Caco-2 (cell line): Measurements from ENCODE around the gene SCAPER. TPM values are rescaled to one million over a fixed set of nuclear protein-coding genes. Genes with fewer than 3 reads are reported as not detected.
"Not testable (repeated sequence)": the region's sequence is repeated elsewhere in the genome, so short reads cannot be mapped to it uniquely, and the experiment has no call there.

ENCODE experiments used
- BruUV-seq: library from RNA; stranded (reverse); fragments of 400-500 nt; replicated peaks from 2 replicates; lab custom pipeline; 2021; lab: Mats Ljungman, UMichigan
- CTCF ChIA-PET: fragments of 300-600 bp; sonication (Branson Sonifier 250); formaldehyde crosslinking; loops from one replicate; lab custom pipeline; 2022; ENCODE audit warnings: antibody characterized with exemption; lab: Charles Lee
- POLR2A ChIA-PET: fragments of 300-600 bp; sonication (Branson Sonifier 250); formaldehyde crosslinking; loops from one replicate; lab custom pipeline; 2022; ENCODE audit warnings: antibody characterized with exemption; lab: Charles Lee
- DNase-seq, 2 experiments: peaks; one replicate each; pipeline versions ENCODE4 v3.0.0 to v3.0.0-alpha.2; 2020 to 2022
- H3K27me3 ChIP-seq: replicated peaks from 2 replicates; pipeline ENCODE4 v1.6.0; 2011; ENCODE audit warnings: low read length; ENCODE audit not compliant: control insufficient read depth, insufficient read depth
- H3K36me3 ChIP-seq: 2 replicates; pipeline ENCODE4 v1.5.1; 2011; ENCODE audit warnings: low read length; ENCODE audit not compliant: control insufficient read depth, insufficient read depth
- H3K4me1 ChIP-seq: fragments of 250-450 bp; sonication (Bioruptor Pico); 2 replicates; pipeline ENCODE4 v1.5.1; 2020; ENCODE audit warnings: mild to moderate bottlenecking
- H3K4me3 ChIP-seq: 2 replicates; pipeline ENCODE4 v1.5.1; 2011; ENCODE audit warnings: low read depth, mild to moderate bottlenecking, control low read depth, low read length
- H3K9me3 ChIP-seq: fragments of 250-450 bp; sonication (Bioruptor Pico); 2 replicates; pipeline ENCODE4 v1.5.1; 2020; ENCODE audit warnings: mild to moderate bottlenecking, moderate library complexity
- H3K27ac Mint-ChIP-seq: one replicate; pipeline ENCODE4 v1.8.0; 2022; ENCODE audit warnings: mixed read lengths; ENCODE audit not compliant: unreplicated experiment
- H3K27me3 Mint-ChIP-seq: one replicate; pipeline ENCODE4 v1.8.0; 2022; ENCODE audit warnings: mixed read lengths; ENCODE audit not compliant: insufficient read depth, unreplicated experiment
- H3K36me3 Mint-ChIP-seq: one replicate; pipeline ENCODE4 v1.8.0; 2022; ENCODE audit warnings: mild to moderate bottlenecking, mixed read lengths; ENCODE audit not compliant: insufficient read depth, unreplicated experiment
- H3K4me1 Mint-ChIP-seq: one replicate; pipeline ENCODE4 v1.8.0; 2022; ENCODE audit warnings: low read depth, mixed read lengths; ENCODE audit not compliant: unreplicated experiment
- H3K4me3 Mint-ChIP-seq: one replicate; pipeline ENCODE4 v1.8.0; 2022; ENCODE audit warnings: mild to moderate bottlenecking, moderate library complexity, mixed read lengths; ENCODE audit not compliant: unreplicated experiment
- H3K9me3 Mint-ChIP-seq: one replicate; pipeline ENCODE4 v1.8.0; 2022; ENCODE audit warnings: mixed read lengths; ENCODE audit not compliant: unreplicated experiment
- intact Hi-C: fragments of 100-400 bp; cut with micrococcal nuclease; formaldehyde crosslinking; loops from one replicate; pipeline ENCODE4 v1.10.0; 2022; ENCODE audit not compliant: unreplicated experiment
- total RNA-seq: library from RNA; stranded (reverse); gene quantifications from 2 replicates; pipeline ENCODE4 v1.2.3, GENCODE V29; 2022
- TF ChIP-seq, protein P1 (sequence below), 2 experiments: fragments of 200-600 bp in 1 of 2; IDR thresholded peaks; 1 replicate in 1 of 2; 2 replicates in 1 of 2; pipeline versions ENCODE4 v1.5.1 to v1.8.0; 2011 to 2022; ENCODE audit warnings: antibody characterized with exemption in 1 of 2, control low read depth in 1 of 2, inconsistent platforms in 1 of 2, low read depth in 1 of 2, low read length in 1 of 2, mild to moderate bottlenecking in 1 of 2, moderate library complexity in 1 of 2; ENCODE audit not compliant: insufficient read depth in 1 of 2, severe bottlenecking in 1 of 2, unreplicated experiment in 1 of 2

Gene SCAPER
- total RNA-seq, 1 experiment from 2014 or later: 24.6 TPM

DNA sequence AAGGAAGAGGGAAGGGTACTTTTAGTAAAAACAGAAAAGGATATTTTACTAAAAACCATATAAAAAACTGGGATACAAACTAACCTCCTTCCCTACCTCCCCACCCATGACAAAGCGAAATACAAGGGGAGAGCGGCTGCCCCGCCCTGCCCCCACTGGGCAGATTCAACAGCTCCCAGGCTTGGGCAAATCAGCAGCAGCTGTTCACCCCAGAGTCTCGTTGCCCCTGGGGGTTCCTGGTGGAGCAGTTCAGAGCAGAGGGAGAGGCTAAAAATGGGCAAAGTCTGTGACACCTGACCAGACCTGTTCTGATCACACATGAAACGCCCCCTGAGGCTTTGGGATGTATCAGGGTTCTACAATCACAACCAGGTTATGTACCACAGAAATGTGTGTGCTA is 591.4 kb downstream of the SCAPER start:
- Mint-ChIP-seq H3K27me3 (no peaks in the 10 kb centered on the region), H3K4me1 (peaks cover 17% of the 10 kb centered on the region), H3K27ac (peak overlapping the region; percentile 40), H3K4me3 (no peak overlapping the region), H3K36me3 (peaks cover 17% of the 10 kb centered on the region), H3K9me3 (no peaks in the 10 kb centered on the region)
- no peaks in the 10 kb centered on the region for H3K27me3 ChIP-seq
- POLR2A ChIA-PET: interaction anchor here (1.3 kb wide), 1 partner anchor 32 kb away, joined by 4 read pairs; no protein-coding TSS in a partner anchor
- CTCF ChIA-PET: interaction anchor here (1.4 kb wide), 1 partner anchor 16 kb away, joined by 7 read pairs; no protein-coding TSS in a partner anchor
- no peaks in the 10 kb centered on the region for H3K36me3 ChIP-seq
- DNase-seq: peak in 1 of 2 experiments; percentile 41
- intact Hi-C loops: no loop called here
- peaks cover 37% of the 10 kb centered on the region for H3K4me1 ChIP-seq
- H3K4me3 ChIP-seq: no peak overlapping the region
- TF ChIP-seq, protein P1, sequence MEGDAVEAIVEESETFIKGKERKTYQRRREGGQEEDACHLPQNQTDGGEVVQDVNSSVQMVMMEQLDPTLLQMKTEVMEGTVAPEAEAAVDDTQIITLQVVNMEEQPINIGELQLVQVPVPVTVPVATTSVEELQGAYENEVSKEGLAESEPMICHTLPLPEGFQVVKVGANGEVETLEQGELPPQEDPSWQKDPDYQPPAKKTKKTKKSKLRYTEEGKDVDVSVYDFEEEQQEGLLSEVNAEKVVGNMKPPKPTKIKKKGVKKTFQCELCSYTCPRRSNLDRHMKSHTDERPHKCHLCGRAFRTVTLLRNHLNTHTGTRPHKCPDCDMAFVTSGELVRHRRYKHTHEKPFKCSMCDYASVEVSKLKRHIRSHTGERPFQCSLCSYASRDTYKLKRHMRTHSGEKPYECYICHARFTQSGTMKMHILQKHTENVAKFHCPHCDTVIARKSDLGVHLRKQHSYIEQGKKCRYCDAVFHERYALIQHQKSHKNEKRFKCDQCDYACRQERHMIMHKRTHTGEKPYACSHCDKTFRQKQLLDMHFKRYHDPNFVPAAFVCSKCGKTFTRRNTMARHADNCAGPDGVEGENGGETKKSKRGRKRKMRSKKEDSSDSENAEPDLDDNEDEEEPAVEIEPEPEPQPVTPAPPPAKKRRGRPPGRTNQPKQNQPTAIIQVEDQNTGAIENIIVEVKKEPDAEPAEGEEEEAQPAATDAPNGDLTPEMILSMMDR (IDR thresholded peaks at IDR 0.05; ENCODE audit: insufficient read depth in 1 of 2, low read depth in 1 of 2, low read length in 1 of 2, severe bottlenecking in 1 of 2, unreplicated experiment in 1 of 2): no peak
- no peaks in the 10 kb centered on the region for H3K9me3 ChIP-seq
- no TSS peak for BruUV-seq

DNA sequence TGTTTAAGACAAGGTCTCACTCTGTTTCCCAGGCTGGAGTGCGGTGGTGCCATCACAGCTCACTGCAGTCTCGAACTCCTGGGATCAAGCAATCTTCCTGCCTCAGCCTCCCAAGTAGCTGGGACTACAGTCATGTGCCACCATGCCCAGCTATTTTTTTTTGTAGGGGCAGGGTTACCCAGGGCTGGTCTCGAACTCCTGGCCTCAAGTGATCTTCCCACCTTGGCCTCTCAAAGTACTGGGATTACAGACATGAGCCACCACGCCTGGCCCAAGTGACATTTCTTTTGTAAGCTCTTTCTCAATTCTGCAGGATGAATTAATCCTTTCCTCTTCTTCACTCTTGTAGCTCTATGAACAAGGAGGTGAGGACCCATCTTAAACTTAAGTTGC is 592.0 kb downstream of the SCAPER start:
- peaks cover 22% of the 10 kb centered on the region for H3K36me3 Mint-ChIP-seq
- ChIA-PET CTCF (interaction anchor here (0.8 to 1.4 kb wide), 2 partner anchors 17 to 23 kb away, joined by 4 to 7 read pairs; partner anchors contain the start of gene ISL2), POLR2A (interaction anchor here (1.3 kb wide), 1 partner anchor 32 kb away, joined by 4 read pairs; no protein-coding TSS in a partner anchor)
- H3K27me3 Mint-ChIP-seq, H3K9me3 ChIP-seq, intact Hi-C loops, H3K9me3 Mint-ChIP-seq, DNase-seq, H3K4me3 ChIP-seq, H3K36me3 ChIP-seq, H3K27me3 ChIP-seq, BruUV-seq: not testable (repeated sequence)
- peak overlapping the region; percentile 63 for H3K4me3 Mint-ChIP-seq
- peaks cover 40% of the 10 kb centered on the region for H3K4me1 ChIP-seq
- peaks cover 23% of the 10 kb centered on the region for H3K4me1 Mint-ChIP-seq
- H3K27ac Mint-ChIP-seq: peak overlapping the region; percentile 40

DNA sequence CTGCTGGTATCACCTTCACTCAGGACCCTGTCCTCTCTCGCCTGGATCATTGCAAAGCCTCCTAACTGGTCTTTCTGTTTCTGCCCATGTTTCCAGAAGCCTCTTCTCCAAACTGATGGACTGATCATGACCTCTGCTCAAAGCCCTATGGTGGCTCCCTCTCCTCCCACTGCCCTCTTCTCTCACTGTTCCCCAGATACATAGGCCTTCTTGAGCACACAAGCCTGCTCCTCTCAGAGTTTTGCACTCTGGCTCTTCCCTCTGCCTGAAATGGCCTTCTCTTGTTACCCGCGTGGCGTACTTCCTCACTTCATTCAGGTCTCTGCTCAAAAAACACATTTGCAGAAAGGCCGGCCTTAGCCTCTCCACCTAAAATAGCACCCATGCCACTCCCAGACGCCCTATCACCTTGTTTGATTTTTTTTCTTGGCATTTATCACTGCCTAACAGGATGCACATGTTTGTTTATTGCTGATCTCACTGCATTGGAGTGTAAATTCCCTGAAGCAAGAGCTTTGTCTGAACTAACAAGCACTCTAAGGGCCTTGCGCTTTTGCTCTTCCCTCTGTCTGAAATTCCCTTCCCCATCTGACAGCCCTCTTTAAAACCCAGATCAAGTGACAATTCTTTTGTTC is 592.5 kb downstream of the SCAPER start:
- peak; percentile 47 to 52 for DNase-seq
- Mint-ChIP-seq H3K4me1 (peaks cover 25% of the 10 kb centered on the region), H3K9me3 (no peaks in the 10 kb centered on the region), H3K36me3 (peaks cover 22% of the 10 kb centered on the region), H3K4me3 (peak overlapping the region; percentile 63), H3K27ac (peak overlapping the region; percentile 40), H3K27me3 (no peaks in the 10 kb centered on the region)
- BruUV-seq: no TSS peak
- Histone ChIP-seq H3K36me3 (no peaks in the 10 kb centered on the region), H3K27me3 (no peaks in the 10 kb centered on the region), H3K9me3 (no peaks in the 10 kb centered on the region), H3K4me1 (peaks cover 40% of the 10 kb centered on the region), H3K4me3 (no peak overlapping the region)
- CTCF ChIA-PET: interaction anchor here (0.8 to 1.4 kb wide), 2 partner anchors 17 to 24 kb away, joined by 4 to 7 read pairs; partner anchors contain the start of gene ISL2
- TF ChIP-seq, protein P1 (IDR thresholded peaks at IDR 0.05; ENCODE audit: insufficient read depth in 1 of 2, low read depth in 1 of 2, low read length in 1 of 2, severe bottlenecking in 1 of 2, unreplicated experiment in 1 of 2): no peak
- intact Hi-C loops: no loop called here
- POLR2A ChIA-PET: interaction anchor here (1.3 kb wide), 1 partner anchor 33 kb away, joined by 4 read pairs; no protein-coding TSS in a partner anchor
